HG03558 (cell line): Measurements from ENCODE around the gene WFDC10B.
"Not testable (repeated sequence)": the region's sequence is repeated elsewhere in the genome, so short reads cannot be mapped to it uniquely, and the experiment has no call there.

Experiments
- ATAC-seq: cut with Tn5 transposase; IDR thresholded peaks from one replicate; pipeline ENCODE4 v1.9.1; 2021; ENCODE audit warnings: moderate number of reproducible peaks; ENCODE audit not compliant: unreplicated experiment; ENCODE audit errors: extremely low read depth

Gene WFDC10B

DNA sequence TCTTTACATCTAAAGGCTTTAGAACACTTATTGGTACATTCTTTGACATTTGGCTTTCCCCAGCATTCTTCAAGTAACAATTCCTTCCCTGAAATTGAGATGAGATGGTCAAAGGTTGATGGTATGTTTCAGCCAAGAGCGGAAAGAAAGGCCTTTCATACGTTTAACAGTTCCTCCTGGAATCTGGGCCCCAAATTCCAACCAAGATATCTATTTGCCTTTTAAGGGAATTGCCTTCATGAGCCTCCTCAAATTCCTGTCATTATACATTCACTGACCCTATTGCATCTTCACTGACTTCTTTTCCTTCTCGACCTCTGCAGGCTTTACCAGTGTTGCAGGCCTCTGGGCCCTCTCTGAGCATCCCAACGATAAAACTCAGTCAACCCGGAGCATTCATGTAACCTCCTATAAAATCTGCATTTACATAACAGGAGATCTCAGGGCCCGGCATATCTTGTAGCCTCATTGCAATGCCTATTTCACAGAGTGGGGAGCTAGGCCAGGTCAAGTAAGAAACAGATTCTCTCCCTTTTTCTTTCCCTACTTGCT lies 55.4 kb downstream of the WFDC10B start:
- no peak for ATAC-seq

DNA sequence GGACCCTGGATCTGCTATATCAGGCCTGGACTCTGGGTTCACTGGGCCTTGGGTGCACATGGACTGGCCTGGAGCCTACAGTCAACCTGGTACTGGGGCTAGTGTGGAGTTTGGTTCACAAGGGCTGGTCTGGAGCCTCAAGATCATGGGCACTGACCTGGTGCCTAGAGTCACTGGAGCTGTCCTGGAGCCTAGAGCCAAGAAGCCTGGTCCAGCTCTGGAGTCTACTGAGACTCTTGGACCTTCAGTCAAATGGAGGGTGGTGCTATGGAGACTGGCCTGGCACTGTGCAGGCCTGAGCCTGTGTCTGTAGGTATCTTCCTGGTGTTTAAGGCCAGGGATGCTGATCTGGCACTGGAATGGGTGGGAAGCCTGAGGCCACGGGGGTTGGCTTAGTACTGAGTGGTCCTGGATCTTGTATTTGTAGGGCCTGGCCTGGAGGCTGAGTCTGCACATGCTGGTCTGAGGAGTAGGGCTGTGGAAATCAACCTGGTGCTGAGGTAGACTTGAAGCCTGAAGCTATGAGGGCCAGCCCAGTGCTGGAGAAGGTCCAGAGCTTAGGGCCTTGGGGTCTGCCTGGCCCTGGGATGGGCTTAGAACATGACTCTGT lies 57.3 kb downstream of the WFDC10B start:
- no peak for ATAC-seq

- ATAC-seq: no peak
Observed at GRCh38 chr20:45646875-45647274, 57.9 kb downstream of the WFDC10B start.

DNA sequence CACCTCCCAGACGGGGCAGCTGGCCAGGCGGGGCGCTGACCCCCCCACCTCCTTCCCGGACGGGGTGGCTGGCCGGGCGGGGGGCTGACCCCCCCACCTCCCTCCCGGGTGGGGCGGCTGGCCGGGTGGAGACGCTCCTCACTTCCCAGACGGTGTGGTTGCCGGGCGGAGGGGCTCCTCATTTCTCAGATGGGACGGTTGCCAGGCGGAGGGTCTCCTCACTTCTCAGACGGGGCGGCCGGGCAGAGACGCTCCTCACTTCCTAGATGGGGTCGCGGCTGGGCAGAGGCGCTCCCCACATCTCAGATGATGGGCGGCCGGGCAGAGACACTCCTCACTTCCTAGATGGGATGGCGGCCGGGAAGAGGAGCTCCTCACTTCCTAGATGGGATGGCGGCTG lies 59.0 kb downstream of the WFDC10B start:
- ATAC-seq: not testable (repeated sequence)

GRCh38 chr20:45641076-45641475 lies 63.7 kb downstream of the WFDC10B start:
- ATAC-seq: not testable (repeated sequence)

GRCh38 chr20:45639687-45640086 lies 65.1 kb downstream of the WFDC10B start:
- ATAC-seq: no peak

DNA sequence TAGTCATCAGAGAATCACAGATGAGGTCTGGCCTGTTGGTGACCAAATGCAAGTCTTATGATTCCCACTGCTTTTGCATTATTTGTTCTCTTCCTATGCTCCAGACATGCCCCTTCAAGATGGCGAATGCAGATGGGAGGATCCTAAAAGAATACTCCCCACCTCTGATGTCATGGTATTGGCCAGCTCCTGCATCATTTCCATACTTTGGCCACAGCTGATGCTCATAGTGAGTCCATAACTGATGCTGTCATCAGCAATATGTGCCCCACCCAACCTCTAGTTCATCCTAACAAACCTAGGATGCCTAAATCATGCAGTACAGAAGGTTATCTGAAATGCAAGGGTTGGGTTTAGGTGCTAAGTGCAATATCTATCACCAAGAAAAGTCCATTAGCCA lies 68.3 kb downstream of the WFDC10B start:
- no peak for ATAC-seq
